ENCODE results near the gene ABCB11.
"Not testable (repeated sequence)": the region's sequence is repeated elsewhere in the genome, so short reads cannot be mapped to it uniquely, and the experiment has no call there.

ABCB11 gene

GRCh38 chr2:169012812-169013627 lies 18.1 kb downstream of the ABCB11 start:
- H3K27ac ChIP-seq, result no peak overlapping the region
- no peaks in the 10 kb centered on the region for H3K27me3 ChIP-seq (ENCODE audit: insufficient read depth, low read depth)
- no peaks in the 10 kb centered on the region for H3K36me3 ChIP-seq (ENCODE audit: insufficient read depth)
- no peak overlapping the region for H3K4me2 ChIP-seq
- H3K9ac ChIP-seq, result no peak overlapping the region
- no peaks in the 10 kb centered on the region for H3K4me1 ChIP-seq (ENCODE audit: low read depth, poor library complexity, severe bottlenecking)
- no peak overlapping the region for H3K4me3 ChIP-seq (IDR thresholded peaks at IDR 0.05; ENCODE audit: insufficient read depth, low read depth, low read length)
- no peaks in the 10 kb centered on the region for H3K79me2 ChIP-seq (ENCODE audit: insufficient read depth, low read depth)
- H2AFZ ChIP-seq (ENCODE audit: low read depth), result no peak overlapping the region
- no peaks in the 10 kb centered on the region for H4K20me1 ChIP-seq (ENCODE audit: insufficient read depth)
- no peak for TF ChIP-seq CTCF (conservative IDR thresholded peaks at IDR 0.05; ENCODE audit: low read depth, low read length)

GRCh38 chr2:169012191-169012792 lies 18.8 kb downstream of the ABCB11 start:
- not testable (repeated sequence) for H3K4me1 ChIP-seq (ENCODE audit: low read depth, poor library complexity, severe bottlenecking); H3K79me2 ChIP-seq (ENCODE audit: insufficient read depth, low read depth); H3K27me3 ChIP-seq (ENCODE audit: insufficient read depth, low read depth); H4K20me1 ChIP-seq (ENCODE audit: insufficient read depth); H3K36me3 ChIP-seq (ENCODE audit: insufficient read depth); H3K4me2 ChIP-seq; H2AFZ ChIP-seq (ENCODE audit: low read depth); H3K4me3 ChIP-seq (IDR thresholded peaks at IDR 0.05; ENCODE audit: insufficient read depth, low read depth, low read length); H3K27ac ChIP-seq; H3K9ac ChIP-seq

- Histone ChIP-seq H3K79me2 (ENCODE audit: insufficient read depth, low read depth) (no peaks in the 10 kb centered on the region), H3K9ac (no peak overlapping the region), H3K4me1 (ENCODE audit: low read depth, poor library complexity, severe bottlenecking) (peaks cover 4% of the 10 kb centered on the region), H3K4me3 (IDR thresholded peaks at IDR 0.05; ENCODE audit: insufficient read depth, low read depth, low read length) (no peak overlapping the region), H3K27ac (no peak overlapping the region), H4K20me1 (ENCODE audit: insufficient read depth) (no peaks in the 10 kb centered on the region), H3K27me3 (ENCODE audit: insufficient read depth, low read depth) (no peaks in the 10 kb centered on the region), H3K4me2 (no peak overlapping the region), H3K36me3 (ENCODE audit: insufficient read depth) (no peaks in the 10 kb centered on the region), H2AFZ (ENCODE audit: low read depth) (no peak overlapping the region)
- TF ChIP-seq CTCF (conservative IDR thresholded peaks at IDR 0.05; ENCODE audit: low read depth, low read length), result no peak
Measured at GRCh38 chr2:169011698-169012097, 19.4 kb downstream of the ABCB11 start.

GRCh38 chr2:169010633-169011460 lies 20.3 kb downstream of the ABCB11 start:
- no peak for TF ChIP-seq CTCF (conservative IDR thresholded peaks at IDR 0.05; ENCODE audit: low read depth, low read length)
- Histone ChIP-seq H4K20me1 (ENCODE audit: insufficient read depth) (no peaks in the 10 kb centered on the region), H3K4me2 (no peak overlapping the region), H3K4me1 (ENCODE audit: low read depth, poor library complexity, severe bottlenecking) (peaks cover 4% of the 10 kb centered on the region), H3K27me3 (ENCODE audit: insufficient read depth, low read depth) (no peaks in the 10 kb centered on the region), H3K4me3 (IDR thresholded peaks at IDR 0.05; ENCODE audit: insufficient read depth, low read depth, low read length) (no peak overlapping the region), H3K9ac (no peak overlapping the region), H3K27ac (no peak overlapping the region), H2AFZ (ENCODE audit: low read depth) (no peak overlapping the region), H3K79me2 (ENCODE audit: insufficient read depth, low read depth) (no peaks in the 10 kb centered on the region), H3K36me3 (ENCODE audit: insufficient read depth) (no peaks in the 10 kb centered on the region)

All from KMS-11 (cell line).